ENCODE data around the gene GINS3.
A peak's percentile ranks its signal among the peaks of the same experiment; 100 is the strongest.

DNA sequence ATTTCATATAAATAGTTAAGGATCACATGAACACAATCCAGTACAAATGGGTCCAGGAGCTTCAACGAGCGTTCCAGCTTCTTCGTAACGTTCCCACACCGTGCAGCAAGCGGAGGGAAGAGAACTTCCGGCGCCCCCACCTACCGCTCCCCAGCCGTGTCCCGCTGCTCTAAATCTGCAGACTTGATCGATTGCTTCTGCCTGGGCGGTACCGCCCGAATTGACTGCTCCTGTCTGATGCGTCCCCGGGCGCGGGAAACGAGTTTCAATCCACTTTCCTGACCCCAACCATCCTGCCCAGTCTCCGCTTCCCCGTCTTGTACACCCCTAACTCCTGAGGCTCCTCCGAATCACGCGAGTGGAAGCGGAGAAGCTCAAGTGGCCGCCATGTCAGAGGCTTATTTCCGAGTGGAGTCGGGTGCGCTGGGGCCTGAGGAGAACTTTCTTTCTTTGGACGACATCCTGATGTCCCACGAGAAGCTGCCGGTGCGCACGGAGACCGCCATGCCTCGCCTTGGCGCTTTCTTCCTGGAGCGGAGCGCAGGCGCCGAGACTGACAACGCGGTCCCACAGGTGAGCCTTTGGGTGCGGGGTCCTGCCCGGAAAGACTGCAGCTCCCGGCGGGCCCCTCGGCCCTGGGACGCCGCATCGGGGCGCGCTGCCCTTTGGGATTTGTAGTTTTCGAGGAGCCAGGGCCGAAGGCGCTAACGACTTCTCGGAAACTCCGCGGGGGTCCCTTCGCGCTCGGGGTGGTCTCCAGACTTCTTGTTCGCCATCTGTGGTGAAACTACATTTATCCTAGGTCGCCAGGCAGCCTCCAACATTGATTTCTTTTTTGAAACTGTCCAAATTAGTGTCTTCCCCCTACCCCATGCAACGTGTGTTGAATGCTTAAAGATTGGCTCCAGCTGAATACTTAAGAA, at the start of gene GINS3:
- TF ChIP-seq, protein P1, sequence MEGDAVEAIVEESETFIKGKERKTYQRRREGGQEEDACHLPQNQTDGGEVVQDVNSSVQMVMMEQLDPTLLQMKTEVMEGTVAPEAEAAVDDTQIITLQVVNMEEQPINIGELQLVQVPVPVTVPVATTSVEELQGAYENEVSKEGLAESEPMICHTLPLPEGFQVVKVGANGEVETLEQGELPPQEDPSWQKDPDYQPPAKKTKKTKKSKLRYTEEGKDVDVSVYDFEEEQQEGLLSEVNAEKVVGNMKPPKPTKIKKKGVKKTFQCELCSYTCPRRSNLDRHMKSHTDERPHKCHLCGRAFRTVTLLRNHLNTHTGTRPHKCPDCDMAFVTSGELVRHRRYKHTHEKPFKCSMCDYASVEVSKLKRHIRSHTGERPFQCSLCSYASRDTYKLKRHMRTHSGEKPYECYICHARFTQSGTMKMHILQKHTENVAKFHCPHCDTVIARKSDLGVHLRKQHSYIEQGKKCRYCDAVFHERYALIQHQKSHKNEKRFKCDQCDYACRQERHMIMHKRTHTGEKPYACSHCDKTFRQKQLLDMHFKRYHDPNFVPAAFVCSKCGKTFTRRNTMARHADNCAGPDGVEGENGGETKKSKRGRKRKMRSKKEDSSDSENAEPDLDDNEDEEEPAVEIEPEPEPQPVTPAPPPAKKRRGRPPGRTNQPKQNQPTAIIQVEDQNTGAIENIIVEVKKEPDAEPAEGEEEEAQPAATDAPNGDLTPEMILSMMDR (IDR thresholded peaks at IDR 0.05 in 4 of 5, conservative IDR thresholded peaks at IDR 0.05 in 1 of 5): peak in 1 of 5 experiments; percentile 9
- TF ChIP-seq POLR2A (IDR thresholded peaks at IDR 0.05): no peak

All from gastrocnemius medialis (tissue), 4 donors.